Raji (cell line): ENCODE data around the gene MARCHF3.

Source experiments
- POLR2A ChIP-seq: IDR thresholded peaks from 2 replicates; pipeline ENCODE4 v1.6.1; 2011; ENCODE audit warnings: low read depth, low read length, control low read depth; ENCODE audit not compliant: insufficient read depth

Gene MARCHF3

GRCh38 chr5:126956991-126957390 is 73.4 kb downstream of the MARCHF3 start:
- TF ChIP-seq POLR2A: no peak

- TF ChIP-seq POLR2A: no peak
These were observed 75.4 kb downstream of the MARCHF3 start for GRCh38 chr5:126954981-126955380.

GRCh38 chr5:126953640-126954039 is 76.7 kb downstream of the MARCHF3 start:
- no peak for TF ChIP-seq POLR2A

DNA sequence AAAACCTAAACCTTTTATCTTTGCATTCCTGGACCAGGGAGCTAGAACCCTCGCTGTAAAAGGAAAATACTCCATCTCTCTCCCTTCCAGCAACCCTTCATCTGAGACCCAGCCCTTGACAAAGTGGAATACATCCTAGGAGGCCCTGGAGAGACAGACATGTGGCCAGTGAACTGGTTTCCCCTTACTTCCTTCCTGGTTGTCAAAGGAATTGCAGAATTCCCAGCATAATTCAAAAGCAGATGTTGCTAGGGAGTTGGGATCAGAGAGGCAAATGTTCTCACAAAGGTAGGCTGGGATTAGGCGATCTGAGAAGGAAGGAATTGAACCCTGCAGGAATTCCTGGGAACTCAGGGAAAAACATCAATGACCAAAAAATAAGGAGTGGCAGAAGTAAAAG is 80.9 kb downstream of the MARCHF3 start:
- TF ChIP-seq POLR2A: no peak

- TF ChIP-seq POLR2A: no peak
These were observed 81.9 kb downstream of the MARCHF3 start for GRCh38 chr5:126948453-126948852.

GRCh38 chr5:126948011-126948355 is 82.4 kb downstream of the MARCHF3 start:
- no peak for TF ChIP-seq POLR2A

- TF ChIP-seq POLR2A: no peak
These were observed 83.0 kb downstream of the MARCHF3 start for GRCh38 chr5:126947146-126948010.

DNA sequence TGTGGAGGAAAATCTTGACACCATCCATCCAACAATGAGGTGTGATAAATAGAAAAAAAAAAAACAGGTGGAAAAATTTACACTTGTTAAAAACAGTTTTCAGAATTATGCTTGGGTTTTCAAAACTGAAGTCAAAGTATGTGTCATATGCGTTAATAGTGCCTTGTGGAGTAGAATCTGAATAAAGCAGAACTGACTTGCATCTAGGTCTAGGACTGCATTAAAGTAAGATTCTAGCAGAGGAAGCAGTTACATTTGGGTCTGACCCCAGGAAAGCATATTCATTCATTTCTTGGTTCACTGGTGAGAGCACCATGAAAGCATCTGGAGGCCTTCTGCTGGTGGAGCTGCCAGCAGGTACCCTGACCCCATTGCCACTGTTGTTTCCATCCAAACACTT is 89.0 kb downstream of the MARCHF3 start:
- no peak for TF ChIP-seq POLR2A

GRCh38 chr5:126939887-126940286 is 90.5 kb downstream of the MARCHF3 start:
- TF ChIP-seq POLR2A: no peak

GRCh38 chr5:126938466-126938865 is 91.9 kb downstream of the MARCHF3 start:
- no peak for TF ChIP-seq POLR2A

- TF ChIP-seq POLR2A: no peak
These were observed 92.6 kb downstream of the MARCHF3 start for GRCh38 chr5:126937771-126938170.

DNA sequence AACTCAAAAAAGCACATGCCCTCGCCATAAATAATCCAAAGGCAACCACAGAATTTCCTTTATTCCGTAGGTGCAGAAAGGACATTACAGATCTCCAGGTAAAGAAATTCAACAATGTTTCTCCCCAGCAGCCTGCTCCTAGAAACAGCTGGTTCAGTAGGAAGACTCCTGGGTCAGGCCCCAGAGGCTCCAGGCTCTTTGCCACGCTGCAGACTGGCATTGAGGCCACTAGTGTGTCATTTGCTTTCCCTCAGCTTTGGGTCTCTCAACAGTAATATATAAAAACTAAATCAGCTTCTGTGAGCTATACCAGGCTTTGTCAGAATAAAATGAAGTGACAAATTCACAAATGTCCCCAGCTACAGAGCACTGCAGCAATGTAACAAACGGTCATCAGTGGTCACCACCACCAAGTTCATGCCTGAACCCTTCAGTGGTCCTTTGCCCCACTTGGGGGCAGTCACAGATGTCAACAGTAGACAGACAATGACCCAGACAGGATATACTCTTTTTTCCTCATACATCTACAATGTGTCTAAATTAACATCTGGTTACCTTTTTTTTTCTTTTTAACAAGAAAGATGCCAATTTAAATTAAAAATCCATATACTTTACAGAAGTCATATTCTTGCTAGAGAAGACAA is 93.5 kb downstream of the MARCHF3 start:
- TF ChIP-seq POLR2A: no peak

DNA sequence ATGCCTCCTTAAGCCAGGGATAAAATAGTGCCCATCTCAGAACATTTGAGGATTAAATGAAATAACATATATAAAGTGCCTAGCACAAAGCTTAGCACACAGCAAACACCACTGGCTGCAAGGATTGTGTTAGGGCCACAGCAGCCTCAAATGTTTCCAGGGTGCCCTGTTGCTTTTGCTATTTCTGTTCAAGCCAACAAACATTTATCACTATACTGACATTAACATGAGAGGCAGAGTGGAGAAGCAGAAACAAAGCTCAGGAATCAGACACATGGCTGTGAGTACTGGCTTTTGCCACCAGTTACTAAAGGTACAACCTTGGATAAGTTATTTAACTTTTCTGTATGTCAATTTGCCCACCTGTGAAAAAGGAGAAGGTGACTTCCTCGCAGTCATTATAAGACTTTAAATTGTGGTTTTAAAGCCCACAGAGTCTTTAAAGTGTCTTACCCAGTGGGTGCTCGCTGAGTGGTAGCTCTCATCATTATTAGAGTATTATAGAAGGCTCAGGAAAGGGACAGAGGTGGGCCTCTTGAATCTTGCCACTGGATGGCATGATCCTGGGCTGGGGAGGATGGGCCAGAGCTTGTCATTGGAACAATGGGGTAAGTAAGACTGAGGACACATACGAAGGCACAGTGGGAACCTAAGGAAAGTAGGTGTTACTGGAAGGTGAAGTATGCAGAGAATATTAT is 98.2 kb downstream of the MARCHF3 start:
- no peak for TF ChIP-seq POLR2A

DNA sequence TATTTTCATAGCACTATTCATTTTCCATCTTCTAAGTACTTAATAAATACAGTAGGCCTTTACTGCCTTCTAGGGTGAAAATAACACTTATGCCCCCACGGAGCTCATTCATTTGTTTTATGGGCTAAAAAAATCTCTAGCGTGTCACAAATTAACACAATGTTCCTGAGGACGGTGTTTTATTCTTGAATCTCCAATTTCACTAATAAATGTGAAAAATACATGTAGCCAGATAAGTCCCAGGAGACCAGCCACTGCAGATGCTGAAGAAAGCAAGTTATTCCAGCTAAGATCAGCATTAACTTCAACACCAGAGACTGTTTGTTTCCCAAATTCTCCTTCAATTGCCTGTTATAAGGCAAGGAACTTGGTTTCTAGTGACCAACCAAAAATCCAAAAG is 102.3 kb downstream of the MARCHF3 start:
- TF ChIP-seq POLR2A: no peak

DNA sequence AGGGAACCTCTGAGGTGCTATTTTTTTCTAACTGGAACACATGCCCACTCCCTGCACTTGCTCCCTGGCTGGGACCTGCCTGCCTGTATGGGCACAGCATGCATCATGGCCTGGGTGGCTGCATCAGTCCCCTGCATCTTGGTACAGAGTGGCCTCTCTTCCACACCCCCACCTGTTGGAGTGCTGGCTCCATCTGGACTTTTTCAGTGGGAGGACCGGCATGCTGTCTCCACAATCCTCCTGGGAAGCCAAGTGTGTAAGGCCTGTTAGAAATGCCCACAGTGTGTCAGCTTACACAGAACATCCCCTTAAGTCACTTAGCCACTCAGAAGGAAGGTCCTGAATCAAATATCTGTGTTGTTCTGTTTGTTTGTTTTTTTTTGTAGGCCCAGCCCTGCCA is 102.9 kb downstream of the MARCHF3 start:
- TF ChIP-seq POLR2A: no peak

- no peak for TF ChIP-seq POLR2A
These were observed 104.2 kb downstream of the MARCHF3 start for GRCh38 chr5:126926187-126926586.

- no peak for TF ChIP-seq POLR2A
These were observed 104.9 kb downstream of the MARCHF3 start for GRCh38 chr5:126925482-126925881.
